C4-2B (cell line): ENCODE data around the gene NRXN3.

ENCODE experiments used
- H3K27ac ChIP-seq: fragments of 450-650 bp; 2 replicates; pipeline ENCODE4 v1.5.1; 2017
- CTCF ChIP-seq: fragments of 450-650 bp; conservative IDR thresholded peaks from 2 replicates; pipeline ENCODE4 v1.5.1; 2017; ENCODE audit warnings: mild to moderate bottlenecking
- ZFX ChIP-seq: fragments of 450-650 bp; IDR thresholded peaks from 2 replicates; pipeline ENCODE4 v1.6.1; 2017

Gene NRXN3

GRCh38 chr14:78576437-78577166 lies 406.4 kb downstream of the NRXN3 start:
- no peak overlapping the region for H3K27ac ChIP-seq
- TF ChIP-seq ZFX (no peak), CTCF (no peak)

- TF ChIP-seq CTCF (no peak), ZFX (no peak)
- H3K27ac ChIP-seq: no peak overlapping the region
Measured at GRCh38 chr14:78581229-78581628, 411.1 kb downstream of the NRXN3 start.

GRCh38 chr14:78586681-78587080 lies 416.5 kb downstream of the NRXN3 start:
- no peak for TF ChIP-seq ZFX
- TF ChIP-seq CTCF: no peak
- H3K27ac ChIP-seq: peak overlapping the region; percentile 16; the same call in 1 of the 2 replicates

GRCh38 chr14:78588906-78589305 lies 418.7 kb downstream of the NRXN3 start:
- no peak for TF ChIP-seq CTCF
- no peak for TF ChIP-seq ZFX
- H3K27ac ChIP-seq: no peak overlapping the region

DNA sequence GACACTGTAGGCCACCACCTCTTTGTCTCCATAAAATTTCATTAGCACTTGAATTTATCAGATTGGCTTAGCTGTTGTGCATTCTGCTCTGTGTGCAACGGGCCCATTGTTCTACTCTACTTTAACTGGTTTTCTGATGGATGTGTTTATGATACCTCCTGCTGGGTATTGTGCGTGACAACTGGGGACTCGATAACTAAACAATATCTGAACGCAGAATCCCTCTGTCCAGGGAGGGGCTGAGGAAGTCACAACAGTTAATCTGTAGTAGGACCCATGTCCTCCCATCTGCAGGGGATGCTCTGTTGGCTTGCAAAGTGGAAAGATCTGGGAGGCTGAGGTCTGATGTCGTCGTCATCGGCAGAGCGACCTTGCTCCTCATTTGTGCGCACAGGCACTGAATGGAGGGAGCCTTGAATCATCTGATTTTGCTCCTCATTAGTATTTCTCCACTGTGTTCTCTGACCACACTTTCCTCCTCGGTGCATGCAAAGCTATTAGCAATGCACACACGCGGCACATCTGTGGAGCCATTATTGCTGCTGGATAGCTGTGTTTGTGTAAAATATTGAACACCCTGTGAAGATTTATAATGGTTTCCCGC lies 422.5 kb downstream of the NRXN3 start:
- H3K27ac ChIP-seq: no peak overlapping the region
- TF ChIP-seq ZFX: no peak
- TF ChIP-seq CTCF: no peak

GRCh38 chr14:78593949-78594348 lies 423.8 kb downstream of the NRXN3 start:
- H3K27ac ChIP-seq: no peak overlapping the region
- TF ChIP-seq CTCF (no peak), ZFX (no peak)

GRCh38 chr14:78595797-78596196 lies 425.6 kb downstream of the NRXN3 start:
- TF ChIP-seq ZFX (no peak), CTCF (peak; percentile 42)
- no peak overlapping the region for H3K27ac ChIP-seq
